Neural cell (in vitro differentiated cells): Measurements from ENCODE around the gene MYCBP2. TPM values are rescaled to one million over a fixed set of nuclear protein-coding genes. Genes with fewer than 3 reads are reported as not detected.

Experiments used
- polyA plus RNA-seq: library from polyadenylated mRNA; depleted of rRNA; stranded (reverse); fragments of >200 nt; gene quantifications from 2 replicates; pipeline ENCODE4 v1.2.3, GENCODE V29; 2014

MYCBP2 gene
- polyA plus RNA-seq, 1 donor from 2014 or later = 135 TPM

Other genes starting within 250 kb of the MYCBP2 start
- gene SCEL, start 208.6 kb upstream of the MYCBP2 start, polyA plus RNA-seq = 0.24 TPM in 1 of 2 replicates, not detected in the other